Vagina (tissue), 2 donors: ENCODE measurements around the gene CMPK1.

Experiments
- CTCF ChIP-seq, 3 experiments: fragments of 450-650 bp in 2 of 3; fragments of 200-600 bp in 1 of 3; sonication (generic) in 1 of 3; IDR thresholded peaks; one replicate each; pipeline ENCODE4 v1.5.1; 2017 to 2019; ENCODE audit warnings: antibody characterized with exemption in 3 of 3, mild to moderate bottlenecking in 2 of 3, moderate library complexity in 2 of 3
- POLR2A ChIP-seq, 2 donors: fragments of 450-650 bp; IDR thresholded peaks; one replicate each; pipeline ENCODE4 v1.6.1; 2017; ENCODE audit warnings: antibody characterized with exemption in 2 of 2, mild to moderate bottlenecking in 2 of 2, moderate library complexity in 2 of 2
- POLR2AphosphoS5 ChIP-seq, 2 donors: sonication (generic); formaldehyde crosslinking; IDR thresholded peaks; one replicate each; pipeline ENCODE4 v1.9.0; 2017; ENCODE audit warnings: antibody characterized with exemption in 2 of 2, mild to moderate bottlenecking in 2 of 2, low read depth in 1 of 2; ENCODE audit not compliant: insufficient read depth in 1 of 2

GRCh38 chr1:47407481-47407880 is 73.9 kb downstream of the CMPK1 start:
- TF ChIP-seq CTCF (IDR thresholded peaks at IDR 0.05) (no peak), POLR2AphosphoS5 (IDR thresholded peaks at IDR 0.05; ENCODE audit: insufficient read depth in 1 of 2, low read depth in 1 of 2) (no peak), POLR2A (IDR thresholded peaks at IDR 0.05) (no peak)
